SK-N-SH (cell line): ENCODE results near the gene OBP2A. TPM values are rescaled to one million over a fixed set of nuclear protein-coding genes. Genes with fewer than 3 reads are reported as not detected.

Experiments
- CTCF ChIA-PET: fragments of 300-600, 350-600 bp; formaldehyde crosslinking; extraction: SDS; loops from one replicate; lab custom pipeline; 2021; lab: Yijun Ruan, JAX
- POLR2A ChIA-PET: fragments of 350-600 bp; sonication (Branson Sonifier 250); formaldehyde crosslinking; extraction: SDS; loops from one replicate; lab custom pipeline; 2020; ENCODE audit warnings: antibody characterized with exemption, inconsistent platforms; lab: Yijun Ruan, JAX
- DNase-seq: peaks from one replicate; pipeline ENCODE4 v3.0.0; 2012
- H2AFZ ChIP-seq: fragments of 200-600 bp; sonication (generic); 2 replicates; pipeline ENCODE4 v1.8.1; 2016; ENCODE audit warnings: antibody characterized with exemption, mild to moderate bottlenecking, low read depth
- H3F3A ChIP-seq: fragments of 200-600 bp; sonication (generic); replicated peaks from 2 replicates; pipeline ENCODE3; 2016; ENCODE audit warnings: antibody characterized with exemption, mild to moderate bottlenecking; ENCODE audit not compliant: insufficient read depth
- H3K27ac ChIP-seq, 2 experiments: fragments of 200-500 bp in 1 of 2; fragments of 200-600 bp in 1 of 2; sonication (Bioruptor generic) in 1 of 2; sonication (generic), shearing (Covaris generic) in 1 of 2; 2 replicates each; pipeline versions ENCODE4 v1.5.1 to v1.6.1; 2014 to 2016; ENCODE audit warnings: low read depth in 2 of 2, inconsistent platforms in 1 of 2, low read length in 1 of 2, mild to moderate bottlenecking in 1 of 2, mixed read lengths in 1 of 2
- H3K27me3 ChIP-seq: fragments of 200-600 bp; sonication (generic), shearing (Covaris generic); 2 replicates; pipeline ENCODE4 v1.6.1; 2016; ENCODE audit warnings: mixed run types; ENCODE audit not compliant: insufficient read depth
- H3K36me3 ChIP-seq, 2 experiments: fragments of 200-500 bp in 1 of 2; fragments of 200-600 bp in 1 of 2; sonication (Bioruptor generic) in 1 of 2; sonication (generic) in 1 of 2; replicated peaks in 1 of 2; 2 replicates each; pipeline versions ENCODE3 to v1.5.1; 2014 to 2016; ENCODE audit warnings: low read length in 1 of 2, mild to moderate bottlenecking in 1 of 2; ENCODE audit not compliant: insufficient read depth in 2 of 2, control insufficient read depth in 1 of 2
- H3K4me1 ChIP-seq, 2 experiments: fragments of 200-500 bp in 1 of 2; fragments of 200-600 bp in 1 of 2; sonication (Bioruptor generic) in 1 of 2; sonication (generic), shearing (Covaris generic) in 1 of 2; 2 replicates each; pipeline versions ENCODE4 v1.5.1 to v1.6.1; 2014 to 2016; ENCODE audit warnings: low read depth in 1 of 2, low read length in 1 of 2, mixed run types in 1 of 2; ENCODE audit not compliant: insufficient read depth in 2 of 2, control insufficient read depth in 1 of 2
- H3K4me2 ChIP-seq: fragments of 200-600 bp; sonication (generic), shearing (Covaris generic); 2 replicates; pipeline ENCODE4 v1.6.1; 2017; ENCODE audit warnings: mixed run types
- H3K4me3 ChIP-seq, 2 experiments: fragments of 200-500 bp in 1 of 2; fragments of 200-600 bp in 1 of 2; sonication (Bioruptor generic) in 1 of 2; sonication (generic), shearing (Covaris generic) in 1 of 2; 2 replicates each; pipeline versions ENCODE4 v1.5.1 to v1.8.1; 2014 to 2016; ENCODE audit warnings: low read depth in 2 of 2, inconsistent platforms in 1 of 2, low read length in 1 of 2, mild to moderate bottlenecking in 1 of 2, mixed read lengths in 1 of 2, moderate library complexity in 1 of 2
- H3K79me2 ChIP-seq: fragments of 200-600 bp; sonication (generic); 2 replicates; pipeline ENCODE4 v1.8.1; 2017; ENCODE audit warnings: mild to moderate bottlenecking; ENCODE audit not compliant: insufficient read depth
- H3K9ac ChIP-seq: fragments of 200-600 bp; sonication (generic); 2 replicates; pipeline ENCODE4 v1.6.1; 2017; ENCODE audit warnings: mixed run types
- H3K9me2 ChIP-seq: fragments of 200-600 bp; sonication (generic); 2 replicates; pipeline ENCODE4 v1.6.1; 2017; ENCODE audit warnings: mixed run types
- H3K9me3 ChIP-seq: fragments of 200-600 bp; sonication (generic); 2 replicates; pipeline ENCODE4 v1.6.1; 2017; ENCODE audit warnings: mixed run types, mild to moderate bottlenecking, moderate library complexity
- H4K20me1 ChIP-seq: fragments of 200-600 bp; sonication (generic); 2 replicates; pipeline ENCODE4 v1.6.1; 2017; ENCODE audit warnings: mild to moderate bottlenecking, mixed run types; ENCODE audit not compliant: insufficient read depth
- CHD2 ChIP-seq: fragments of 150-350 bp; IDR thresholded peaks from 2 replicates; pipeline ENCODE4 v1.6.1; 2018; ENCODE audit warnings: low read length; ENCODE audit not compliant: partially characterized antibody
- EP300 ChIP-seq, 2 experiments: IDR thresholded peaks; 2 replicates each; pipeline versions ENCODE4 v1.4.0 to v1.6.1; 2012; ENCODE audit warnings: borderline replicate concordance in 1 of 2, low read depth in 1 of 2, low read length in 1 of 2
- FOSL2 ChIP-seq: IDR thresholded peaks from 2 replicates; pipeline ENCODE4 v1.4.0; 2012; ENCODE audit warnings: low read depth, mild to moderate bottlenecking, moderate library complexity, borderline replicate concordance
- FOXM1 ChIP-seq: IDR thresholded peaks from 2 replicates; pipeline ENCODE4 v1.4.0; 2012; ENCODE audit warnings: low read depth, mild to moderate bottlenecking
- GATA2 ChIP-seq: sonication (generic); formaldehyde crosslinking; IDR thresholded peaks from 2 replicates; pipeline ENCODE4 v1.5.0; 2020; ENCODE audit warnings: mild to moderate bottlenecking, missing genetic modification reagents
- RCOR1 ChIP-seq: fragments of 150-350 bp; IDR thresholded peaks from 2 replicates; pipeline ENCODE4 v1.6.1; 2017; ENCODE audit warnings: antibody characterized with exemption, low read length
- SIN3A ChIP-seq: IDR thresholded peaks from 2 replicates; pipeline ENCODE4 v1.6.1; 2012; ENCODE audit warnings: low read depth, mild to moderate bottlenecking, low read length, moderate library complexity, borderline replicate concordance
- SMC3 ChIP-seq: IDR thresholded peaks from 2 replicates; pipeline ENCODE4 v1.6.1; 2012; ENCODE audit warnings: low read depth, low read length, improper control_type of control experiment
- TAF1 ChIP-seq: IDR thresholded peaks from 2 replicates; pipeline ENCODE4 v1.6.1; 2012; ENCODE audit warnings: low read depth, mild to moderate bottlenecking, low read length, moderate library complexity, borderline replicate concordance
- TEAD4 ChIP-seq: IDR thresholded peaks from 2 replicates; pipeline ENCODE4 v1.4.0; 2012; ENCODE audit warnings: mild to moderate bottlenecking, borderline replicate concordance; ENCODE audit not compliant: insufficient read depth
- YY1 ChIP-seq: IDR thresholded peaks from 2 replicates; pipeline ENCODE4 v1.4.0; 2012; ENCODE audit warnings: low read depth, mild to moderate bottlenecking
- WGBS: methylation state at CpG from one replicate; pipeline ENCODE4 v1.1.6; 2017; ENCODE audit warnings: low lambda C conversion rate; 5-methylcytosine and 5-hydroxymethylcytosine counted together
- polyA plus RNA-seq, 3 experiments: library from polyadenylated mRNA; depleted of rRNA; stranded (reverse); fragments of >200 nt; gene quantifications; 2 replicates each; pipeline ENCODE4 v1.2.3, GENCODE V29; 2012
- TF ChIP-seq, protein P1 (sequence below): fragments of 150-350 bp; IDR thresholded peaks from 2 replicates; pipeline ENCODE4 v1.6.1; 2016; ENCODE audit warnings: mild to moderate bottlenecking, low read depth, low read length
- TF ChIP-seq, protein P2 (sequence below): IDR thresholded peaks from 2 replicates; pipeline ENCODE4 v1.4.0; 2012; ENCODE audit warnings: low read depth, borderline replicate concordance
- TF ChIP-seq, protein P3 (sequence below): IDR thresholded peaks from 2 replicates; pipeline ENCODE4 v1.6.1; 2012; ENCODE audit warnings: mild to moderate bottlenecking, low read depth, low read length, moderate library complexity
- TF ChIP-seq, protein P4 (sequence below): IDR thresholded peaks from 2 replicates; pipeline ENCODE4 v1.4.0; 2012; ENCODE audit warnings: low read depth
- TF ChIP-seq, protein P5 (sequence below): fragments of 150-350 bp; IDR thresholded peaks from 2 replicates; pipeline ENCODE4 v1.6.1; 2017; ENCODE audit warnings: antibody characterized with exemption, low read length, low read depth, borderline replicate concordance
- TF ChIP-seq, protein P6 (sequence below): IDR thresholded peaks from 2 replicates; pipeline ENCODE4; 2012

The OBP2A gene
- polyA plus RNA-seq, 1 of the 3 experiments (the other 2 are of a cell fraction), result not detected

DNA sequence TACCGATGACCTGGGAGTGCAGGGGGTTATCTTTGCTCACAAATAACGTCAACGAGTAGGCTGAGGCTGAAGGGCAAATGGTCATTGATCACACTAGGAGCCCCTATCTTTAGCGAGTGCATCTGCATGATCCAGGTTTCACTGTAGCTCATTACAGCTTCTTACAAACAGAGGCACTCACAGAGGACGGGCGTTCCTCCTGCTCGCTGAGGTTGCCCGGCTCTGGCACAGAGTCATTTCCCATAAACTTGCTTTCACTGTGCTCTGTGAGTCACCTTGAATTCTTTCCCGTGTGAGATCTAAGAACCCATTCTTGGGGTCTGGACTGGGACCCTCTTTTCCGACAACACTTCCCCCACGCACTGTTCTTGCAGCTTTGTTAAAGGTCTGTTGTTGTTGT is 13.7 kb downstream of the OBP2A start:
- H3F3A ChIP-seq, result no peaks in the 10 kb centered on the region
- H2AFZ ChIP-seq, result no peak overlapping the region
- H3K4me3 ChIP-seq, result no peak overlapping the region
- H3K27ac ChIP-seq, result no peak overlapping the region
- no peaks in the 10 kb centered on the region for H4K20me1 ChIP-seq
- H3K9ac ChIP-seq, result no peak overlapping the region
- no peak overlapping the region for H3K4me2 ChIP-seq
- H3K27me3 ChIP-seq, result no peaks in the 10 kb centered on the region
- TF ChIP-seq FOXM1 (no peak), RCOR1 (no peak), GATA2 (CRISPR knock-in tag) (no peak), TEAD4 (no peak), SMC3 (no peak), SIN3A (no peak), EP300 (IDR thresholded peaks at IDR 0.05; ENCODE audit: borderline replicate concordance in 1 of 2, low read depth in 1 of 2, low read length in 1 of 2) (no peak), YY1 (no peak), TAF1 (no peak), FOSL2 (no peak), CHD2 (no peak)
- TF ChIP-seq, protein P1, sequence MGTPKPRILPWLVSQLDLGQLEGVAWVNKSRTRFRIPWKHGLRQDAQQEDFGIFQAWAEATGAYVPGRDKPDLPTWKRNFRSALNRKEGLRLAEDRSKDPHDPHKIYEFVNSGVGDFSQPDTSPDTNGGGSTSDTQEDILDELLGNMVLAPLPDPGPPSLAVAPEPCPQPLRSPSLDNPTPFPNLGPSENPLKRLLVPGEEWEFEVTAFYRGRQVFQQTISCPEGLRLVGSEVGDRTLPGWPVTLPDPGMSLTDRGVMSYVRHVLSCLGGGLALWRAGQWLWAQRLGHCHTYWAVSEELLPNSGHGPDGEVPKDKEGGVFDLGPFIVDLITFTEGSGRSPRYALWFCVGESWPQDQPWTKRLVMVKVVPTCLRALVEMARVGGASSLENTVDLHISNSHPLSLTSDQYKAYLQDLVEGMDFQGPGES, result no peak
- TF ChIP-seq, protein P2, sequence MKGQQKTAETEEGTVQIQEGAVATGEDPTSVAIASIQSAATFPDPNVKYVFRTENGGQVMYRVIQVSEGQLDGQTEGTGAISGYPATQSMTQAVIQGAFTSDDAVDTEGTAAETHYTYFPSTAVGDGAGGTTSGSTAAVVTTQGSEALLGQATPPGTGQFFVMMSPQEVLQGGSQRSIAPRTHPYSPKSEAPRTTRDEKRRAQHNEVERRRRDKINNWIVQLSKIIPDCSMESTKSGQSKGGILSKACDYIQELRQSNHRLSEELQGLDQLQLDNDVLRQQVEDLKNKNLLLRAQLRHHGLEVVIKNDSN, result no peak
- TF ChIP-seq, protein P3, sequence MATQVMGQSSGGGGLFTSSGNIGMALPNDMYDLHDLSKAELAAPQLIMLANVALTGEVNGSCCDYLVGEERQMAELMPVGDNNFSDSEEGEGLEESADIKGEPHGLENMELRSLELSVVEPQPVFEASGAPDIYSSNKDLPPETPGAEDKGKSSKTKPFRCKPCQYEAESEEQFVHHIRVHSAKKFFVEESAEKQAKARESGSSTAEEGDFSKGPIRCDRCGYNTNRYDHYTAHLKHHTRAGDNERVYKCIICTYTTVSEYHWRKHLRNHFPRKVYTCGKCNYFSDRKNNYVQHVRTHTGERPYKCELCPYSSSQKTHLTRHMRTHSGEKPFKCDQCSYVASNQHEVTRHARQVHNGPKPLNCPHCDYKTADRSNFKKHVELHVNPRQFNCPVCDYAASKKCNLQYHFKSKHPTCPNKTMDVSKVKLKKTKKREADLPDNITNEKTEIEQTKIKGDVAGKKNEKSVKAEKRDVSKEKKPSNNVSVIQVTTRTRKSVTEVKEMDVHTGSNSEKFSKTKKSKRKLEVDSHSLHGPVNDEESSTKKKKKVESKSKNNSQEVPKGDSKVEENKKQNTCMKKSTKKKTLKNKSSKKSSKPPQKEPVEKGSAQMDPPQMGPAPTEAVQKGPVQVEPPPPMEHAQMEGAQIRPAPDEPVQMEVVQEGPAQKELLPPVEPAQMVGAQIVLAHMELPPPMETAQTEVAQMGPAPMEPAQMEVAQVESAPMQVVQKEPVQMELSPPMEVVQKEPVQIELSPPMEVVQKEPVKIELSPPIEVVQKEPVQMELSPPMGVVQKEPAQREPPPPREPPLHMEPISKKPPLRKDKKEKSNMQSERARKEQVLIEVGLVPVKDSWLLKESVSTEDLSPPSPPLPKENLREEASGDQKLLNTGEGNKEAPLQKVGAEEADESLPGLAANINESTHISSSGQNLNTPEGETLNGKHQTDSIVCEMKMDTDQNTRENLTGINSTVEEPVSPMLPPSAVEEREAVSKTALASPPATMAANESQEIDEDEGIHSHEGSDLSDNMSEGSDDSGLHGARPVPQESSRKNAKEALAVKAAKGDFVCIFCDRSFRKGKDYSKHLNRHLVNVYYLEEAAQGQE, result no peak
- TF ChIP-seq, protein P4, sequence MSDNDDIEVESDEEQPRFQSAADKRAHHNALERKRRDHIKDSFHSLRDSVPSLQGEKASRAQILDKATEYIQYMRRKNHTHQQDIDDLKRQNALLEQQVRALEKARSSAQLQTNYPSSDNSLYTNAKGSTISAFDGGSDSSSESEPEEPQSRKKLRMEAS, result no peak
- TF ChIP-seq, protein P5, sequence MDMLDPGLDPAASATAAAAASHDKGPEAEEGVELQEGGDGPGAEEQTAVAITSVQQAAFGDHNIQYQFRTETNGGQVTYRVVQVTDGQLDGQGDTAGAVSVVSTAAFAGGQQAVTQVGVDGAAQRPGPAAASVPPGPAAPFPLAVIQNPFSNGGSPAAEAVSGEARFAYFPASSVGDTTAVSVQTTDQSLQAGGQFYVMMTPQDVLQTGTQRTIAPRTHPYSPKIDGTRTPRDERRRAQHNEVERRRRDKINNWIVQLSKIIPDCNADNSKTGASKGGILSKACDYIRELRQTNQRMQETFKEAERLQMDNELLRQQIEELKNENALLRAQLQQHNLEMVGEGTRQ, result no peak
- TF ChIP-seq, protein P6, sequence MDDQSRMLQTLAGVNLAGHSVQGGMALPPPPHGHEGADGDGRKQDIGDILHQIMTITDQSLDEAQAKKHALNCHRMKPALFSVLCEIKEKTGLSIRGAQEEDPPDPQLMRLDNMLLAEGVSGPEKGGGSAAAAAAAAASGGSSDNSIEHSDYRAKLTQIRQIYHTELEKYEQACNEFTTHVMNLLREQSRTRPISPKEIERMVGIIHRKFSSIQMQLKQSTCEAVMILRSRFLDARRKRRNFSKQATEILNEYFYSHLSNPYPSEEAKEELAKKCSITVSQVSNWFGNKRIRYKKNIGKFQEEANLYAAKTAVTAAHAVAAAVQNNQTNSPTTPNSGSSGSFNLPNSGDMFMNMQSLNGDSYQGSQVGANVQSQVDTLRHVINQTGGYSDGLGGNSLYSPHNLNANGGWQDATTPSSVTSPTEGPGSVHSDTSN, result no peak
- DNase-seq, result no peak
- H3K9me3 ChIP-seq, result no peaks in the 10 kb centered on the region
- CTCF ChIA-PET, result interaction anchor here (0.7 to 1.1 kb wide), 2 partner anchors 238 to 611 kb away, joined by 3 read pairs; no protein-coding TSS in a partner anchor
- POLR2A ChIA-PET, result no interaction called here
- no peaks in the 10 kb centered on the region for H3K9me2 ChIP-seq
- no peaks in the 10 kb centered on the region for H3K79me2 ChIP-seq
- no peaks in the 10 kb centered on the region for H3K4me1 ChIP-seq
- H3K36me3 ChIP-seq, result no peaks in the 10 kb centered on the region
- 43% methylated on average over 9 of the region's 11 CpGs for WGBS
